Measurements from ENCODE around the gene TMEM62.
"Not testable (repeated sequence)": the region's sequence is repeated elsewhere in the genome, so short reads cannot be mapped to it uniquely, and the experiment has no call there.

The TMEM62 gene

DNA sequence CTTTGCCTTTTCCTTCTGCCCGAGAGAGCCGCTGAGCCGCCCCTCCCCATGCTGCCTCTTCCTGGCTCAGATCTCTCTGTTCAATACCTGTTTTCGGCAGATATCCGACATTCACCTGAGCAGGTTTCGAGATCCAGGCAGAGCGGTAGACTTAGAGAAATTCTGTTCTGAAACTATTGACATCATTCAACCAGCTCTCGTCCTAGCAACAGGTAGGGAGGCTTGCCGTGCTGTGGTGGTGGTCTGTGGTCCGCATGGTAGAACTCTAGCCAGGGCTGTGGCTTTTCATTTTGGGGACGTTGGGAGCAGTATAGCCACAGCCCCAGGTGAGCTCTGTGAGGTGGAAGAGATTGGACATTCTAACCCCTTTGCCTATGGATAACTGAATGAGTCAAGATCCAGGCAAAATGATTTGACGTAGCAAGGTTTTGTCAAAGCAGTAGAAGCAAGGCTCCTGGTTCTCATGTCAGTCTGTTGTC lies 810 bp downstream of the TMEM62 start:
- Mint-ChIP-seq H3K36me3 (peaks cover 21% of the 10 kb centered on the region), H3K4me3 (peak overlapping the region; percentile 80)

DNA sequence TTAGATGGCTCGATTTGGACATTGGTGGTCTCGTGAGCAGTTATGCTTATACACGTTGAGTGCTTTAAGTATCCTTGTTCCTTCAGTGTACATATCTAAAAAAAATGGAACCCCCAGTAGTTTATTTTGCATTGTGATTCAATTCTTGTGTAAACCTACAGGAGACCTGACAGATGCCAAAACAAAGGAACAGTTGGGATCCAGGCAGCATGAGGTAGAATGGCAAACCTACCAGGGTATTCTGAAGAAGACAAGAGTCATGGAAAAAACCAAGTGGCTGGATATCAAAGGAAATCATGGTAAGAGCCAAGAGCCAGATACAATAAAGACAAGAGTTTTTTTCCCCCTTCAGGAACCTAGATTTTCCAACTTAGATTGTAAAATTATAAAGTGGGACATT lies 2.0 kb downstream of the TMEM62 start:
- DNase-seq: no peak
- Mint-ChIP-seq H3K9me3 (no peaks in the 10 kb centered on the region), H3K27ac (no peak overlapping the region), H3K36me3 (peaks cover 29% of the 10 kb centered on the region), H3K27me3 (peaks cover 8% of the 10 kb centered on the region), H3K4me1 (peaks cover 28% of the 10 kb centered on the region), H3K4me3 (no peak overlapping the region)
- CTCF ChIA-PET: no interaction called here

More for the DNA sequence above, 810 bp downstream of the TMEM62 start:
- Mint-ChIP-seq H3K9me3 (no peaks in the 10 kb centered on the region), H3K27me3 (peaks cover 19% of the 10 kb centered on the region), H3K27ac (peak overlapping the region; percentile 86), H3K4me1 (peaks cover 28% of the 10 kb centered on the region)
- no peak for DNase-seq
- CTCF ChIA-PET: no interaction called here

DNA sequence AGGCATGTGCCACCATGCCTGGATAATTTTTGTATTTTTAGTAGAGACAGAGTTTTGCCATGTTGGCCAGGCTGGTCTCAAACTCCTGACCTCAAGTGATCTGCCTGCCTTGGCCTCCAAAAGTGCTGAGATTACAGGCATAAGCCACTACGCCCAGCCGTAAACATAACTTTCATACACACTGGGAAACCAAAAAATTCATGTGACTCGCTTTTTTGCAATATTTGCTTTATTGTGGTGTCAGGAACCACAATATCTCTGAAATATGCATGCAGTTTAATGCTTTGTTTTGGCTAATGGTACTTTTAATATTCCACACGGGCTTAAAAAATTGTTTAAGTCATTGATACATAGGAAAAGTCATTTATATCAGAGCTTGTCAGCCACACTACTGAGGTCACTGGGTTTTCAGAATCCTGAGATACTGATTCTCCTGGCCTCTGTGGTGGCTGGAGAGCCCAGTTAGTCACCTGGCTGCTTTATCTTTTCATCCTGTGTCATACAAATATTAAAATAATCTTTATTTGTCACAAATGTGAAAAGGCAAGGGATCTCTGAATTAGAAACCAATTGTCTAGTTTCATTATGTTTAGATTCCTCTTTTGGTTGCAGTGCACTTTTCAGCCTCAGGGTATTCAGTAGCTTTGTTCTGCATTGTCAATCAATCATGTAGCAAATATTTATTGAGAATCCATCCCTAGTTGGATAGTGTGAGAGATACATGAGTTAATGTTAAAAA lies 10.0 kb downstream of the TMEM62 start:
- CTCF ChIA-PET: no interaction called here

DNA sequence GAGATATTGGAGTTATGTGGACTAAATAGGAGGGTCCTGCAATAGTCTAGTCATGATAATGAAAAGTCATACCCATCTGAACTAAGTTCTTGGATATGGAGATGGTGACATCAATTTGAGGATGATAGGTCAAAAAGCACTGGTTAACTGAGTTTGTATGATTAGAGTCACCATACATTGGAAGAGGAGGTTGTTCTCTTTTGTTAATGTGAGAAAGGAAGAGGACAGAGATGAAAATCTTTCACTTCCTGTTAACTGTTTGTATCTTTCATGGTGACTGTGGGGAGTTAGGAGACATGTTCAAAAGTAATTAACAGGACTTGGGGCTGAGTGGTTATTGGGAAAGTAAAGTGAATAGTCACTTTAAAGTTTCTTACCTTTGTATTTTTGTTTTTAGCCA lies 11.1 kb downstream of the TMEM62 start:
- CTCF ChIA-PET: no interaction called here
- Mint-ChIP-seq H3K9me3 (no peaks in the 10 kb centered on the region), H3K4me3 (no peak overlapping the region), H3K27ac (no peak overlapping the region), H3K36me3 (peaks cover 49% of the 10 kb centered on the region), H3K27me3 (no peaks in the 10 kb centered on the region), H3K4me1 (peaks cover 17% of the 10 kb centered on the region)
- no peak for DNase-seq

More for the DNA sequence above, 10.0 kb downstream of the TMEM62 start:
- no peaks in the 10 kb centered on the region for H3K9me3 Mint-ChIP-seq
- no peaks in the 10 kb centered on the region for H3K27me3 Mint-ChIP-seq
- peaks cover 17% of the 10 kb centered on the region for H3K4me1 Mint-ChIP-seq
- no peak overlapping the region for H3K4me3 Mint-ChIP-seq
- H3K36me3 Mint-ChIP-seq: peaks cover 49% of the 10 kb centered on the region
- no peak overlapping the region for H3K27ac Mint-ChIP-seq
- no peak for DNase-seq

DNA sequence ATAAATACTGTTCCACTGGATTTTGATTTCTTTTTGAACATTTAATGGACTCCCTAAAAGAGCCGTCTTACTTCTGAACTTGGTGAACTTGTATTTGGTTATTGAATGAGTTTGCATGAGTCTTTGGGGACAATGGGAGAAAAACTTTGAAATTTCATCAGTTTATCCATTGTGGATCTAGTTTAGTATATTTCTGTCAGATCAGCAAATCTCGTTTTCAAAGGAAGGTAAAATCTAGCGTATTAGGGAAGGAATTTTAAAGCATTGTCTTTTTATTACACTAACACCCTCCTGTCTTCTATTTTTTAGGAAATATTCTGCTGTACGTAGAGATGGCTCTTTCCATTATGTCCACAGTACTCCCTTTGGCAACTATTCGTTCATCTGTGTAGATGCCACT lies 12.8 kb downstream of the TMEM62 start:
- Mint-ChIP-seq H3K4me1 (peaks cover 19% of the 10 kb centered on the region), H3K36me3 (peaks cover 43% of the 10 kb centered on the region), H3K9me3 (no peaks in the 10 kb centered on the region), H3K27me3 (no peaks in the 10 kb centered on the region), H3K27ac (no peak overlapping the region), H3K4me3 (no peak overlapping the region)
- DNase-seq: no peak
- CTCF ChIA-PET: no interaction called here

DNA sequence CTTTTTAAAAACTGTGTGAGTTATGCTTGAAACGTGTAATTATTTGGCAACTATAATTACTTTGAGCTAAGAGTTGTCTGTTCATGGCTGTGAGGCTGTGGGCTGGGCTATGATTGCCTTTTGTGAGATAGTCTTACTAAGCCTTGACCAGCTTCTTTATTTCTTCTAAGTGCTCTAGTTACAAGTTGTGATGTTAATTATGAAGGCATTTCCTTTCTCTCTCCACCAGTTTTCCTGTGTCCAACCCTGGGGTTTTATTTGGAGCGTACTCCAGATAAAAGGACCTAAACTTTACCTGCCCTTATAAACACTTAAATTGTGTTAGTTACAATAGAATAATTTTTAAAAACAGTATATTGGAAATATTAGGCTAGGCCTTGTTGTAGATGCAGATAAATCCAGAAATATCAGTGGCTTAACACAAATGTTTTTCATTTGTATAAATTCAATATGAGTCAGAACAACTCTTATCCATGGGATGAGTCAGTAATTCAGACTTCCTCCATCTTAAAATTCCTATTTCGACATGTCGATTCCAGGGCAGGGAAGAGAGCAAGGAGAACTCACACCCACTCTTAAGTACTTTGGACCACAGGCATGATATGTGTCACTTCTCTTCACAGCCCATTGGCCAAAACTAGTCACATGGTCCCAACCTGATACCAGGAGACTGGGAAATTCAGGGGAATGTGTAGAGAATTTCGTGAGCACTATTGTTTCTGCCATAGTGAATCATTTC lies 17.0 kb downstream of the TMEM62 start:
- Mint-ChIP-seq H3K4me3 (no peak overlapping the region), H3K9me3 (no peaks in the 10 kb centered on the region), H3K36me3 (peaks cover 40% of the 10 kb centered on the region), H3K4me1 (peaks cover 24% of the 10 kb centered on the region), H3K27me3 (no peaks in the 10 kb centered on the region), H3K27ac (no peak overlapping the region)
- CTCF ChIA-PET: no interaction called here
- DNase-seq: no peak

DNA sequence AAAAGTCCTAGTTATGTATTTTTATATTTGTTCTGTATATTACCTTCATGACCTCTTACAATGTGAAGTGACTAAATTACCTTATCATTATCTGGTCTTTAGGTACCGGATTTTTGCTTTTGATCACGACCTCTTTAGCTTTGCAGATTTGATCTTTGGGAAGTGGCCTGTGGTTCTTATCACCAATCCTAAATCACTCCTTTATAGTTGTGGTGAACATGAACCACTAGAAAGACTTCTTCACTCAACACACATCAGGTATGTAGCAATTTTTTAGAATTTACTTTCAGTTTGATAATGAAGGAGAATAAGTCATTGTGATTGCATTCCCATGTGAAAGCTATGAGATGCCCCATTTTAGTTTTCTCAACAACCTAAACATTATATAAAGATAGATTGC lies 18.3 kb downstream of the TMEM62 start:
- Mint-ChIP-seq H3K27ac (peak overlapping the region; percentile 43), H3K27me3 (no peaks in the 10 kb centered on the region), H3K36me3 (peaks cover 37% of the 10 kb centered on the region), H3K4me3 (no peak overlapping the region), H3K9me3 (no peaks in the 10 kb centered on the region), H3K4me1 (peaks cover 24% of the 10 kb centered on the region)
- CTCF ChIA-PET: no interaction called here
- DNase-seq: peak; percentile 23

DNA sequence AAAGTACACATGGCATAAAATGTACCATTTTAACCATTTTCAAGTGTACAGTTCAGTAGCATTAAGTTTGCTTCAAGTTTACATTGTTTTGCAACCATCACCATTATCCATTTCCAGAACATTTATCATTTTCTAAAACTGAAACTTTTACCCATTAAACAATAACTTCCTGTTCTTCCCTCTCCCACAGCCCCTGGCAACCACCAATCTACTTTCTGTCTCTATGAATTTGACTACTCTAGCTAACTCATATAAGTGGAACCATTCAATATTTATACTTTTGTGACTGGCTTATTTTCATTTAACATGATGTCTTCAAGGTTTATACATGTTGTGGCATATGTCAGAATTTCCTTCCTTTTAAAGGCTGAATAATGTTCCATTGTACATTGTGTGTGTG lies 19.9 kb downstream of the TMEM62 start:
- Mint-ChIP-seq H3K9me3 (no peaks in the 10 kb centered on the region), H3K27ac (no peak overlapping the region), H3K27me3 (no peaks in the 10 kb centered on the region)

DNA sequence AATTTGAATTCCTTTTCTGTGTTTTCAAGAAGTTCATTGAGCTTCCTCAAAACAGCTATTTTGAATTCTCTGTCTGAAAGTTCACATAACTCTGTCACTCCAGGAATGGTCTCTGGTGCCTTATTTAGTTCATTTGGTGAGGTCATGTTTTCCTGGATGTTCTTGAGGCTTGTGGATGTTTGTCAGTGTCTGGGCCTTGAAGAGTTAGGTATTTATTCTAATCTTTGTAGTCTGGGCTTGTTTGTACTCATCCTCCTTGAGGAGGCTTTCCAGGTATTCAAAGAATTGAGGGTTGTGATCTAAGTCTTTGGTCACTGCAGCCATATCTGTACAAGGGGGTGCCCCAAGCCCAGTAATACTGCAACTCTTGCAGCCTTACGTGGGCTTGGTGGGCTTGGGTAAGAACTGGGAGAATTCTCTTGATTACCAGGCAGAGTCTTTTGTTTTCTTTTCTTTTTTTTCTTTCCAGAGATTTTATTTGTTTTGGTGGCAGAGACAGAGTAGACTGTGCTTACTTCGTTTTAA lies 32.5 kb downstream of the TMEM62 start:
- Mint-ChIP-seq H3K27me3 (no peaks in the 10 kb centered on the region), H3K4me3 (no peak overlapping the region), H3K36me3 (peaks cover 30% of the 10 kb centered on the region), H3K9me3 (no peaks in the 10 kb centered on the region), H3K27ac (no peak overlapping the region), H3K4me1 (peaks cover 2% of the 10 kb centered on the region)
- no peak for DNase-seq
- CTCF ChIA-PET: no interaction called here

More for the DNA sequence above, 19.9 kb downstream of the TMEM62 start:
- CTCF ChIA-PET: no interaction called here
- DNase-seq: no peak
- H3K4me3 Mint-ChIP-seq: no peak overlapping the region
- H3K4me1 Mint-ChIP-seq: peaks cover 24% of the 10 kb centered on the region
- peaks cover 45% of the 10 kb centered on the region for H3K36me3 Mint-ChIP-seq

DNA sequence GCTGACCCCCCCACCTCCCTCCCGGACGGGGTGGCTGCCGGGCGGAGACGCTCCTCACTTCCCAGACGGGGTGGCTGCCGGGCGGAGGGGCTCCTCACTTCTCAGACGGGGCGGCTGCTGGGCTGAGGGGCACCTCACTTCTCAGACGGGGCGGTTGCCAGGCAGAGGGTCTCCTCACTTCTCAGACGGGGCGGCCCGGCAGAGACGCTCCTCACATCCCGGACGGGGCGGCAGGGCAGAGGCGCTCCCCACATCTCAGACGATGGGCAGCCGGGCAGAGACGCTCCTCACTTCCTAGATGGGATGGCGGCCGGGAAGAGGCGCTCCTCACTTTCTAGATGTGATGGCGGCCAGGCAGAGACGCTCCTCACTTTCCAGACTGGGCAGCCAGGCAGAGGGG lies 33.9 kb downstream of the TMEM62 start:
- H3K4me1 Mint-ChIP-seq, H3K27ac Mint-ChIP-seq, DNase-seq, H3K27me3 Mint-ChIP-seq, H3K9me3 Mint-ChIP-seq, H3K4me3 Mint-ChIP-seq, CTCF ChIA-PET: not testable (repeated sequence)
- peaks cover 34% of the 10 kb centered on the region for H3K36me3 Mint-ChIP-seq

DNA sequence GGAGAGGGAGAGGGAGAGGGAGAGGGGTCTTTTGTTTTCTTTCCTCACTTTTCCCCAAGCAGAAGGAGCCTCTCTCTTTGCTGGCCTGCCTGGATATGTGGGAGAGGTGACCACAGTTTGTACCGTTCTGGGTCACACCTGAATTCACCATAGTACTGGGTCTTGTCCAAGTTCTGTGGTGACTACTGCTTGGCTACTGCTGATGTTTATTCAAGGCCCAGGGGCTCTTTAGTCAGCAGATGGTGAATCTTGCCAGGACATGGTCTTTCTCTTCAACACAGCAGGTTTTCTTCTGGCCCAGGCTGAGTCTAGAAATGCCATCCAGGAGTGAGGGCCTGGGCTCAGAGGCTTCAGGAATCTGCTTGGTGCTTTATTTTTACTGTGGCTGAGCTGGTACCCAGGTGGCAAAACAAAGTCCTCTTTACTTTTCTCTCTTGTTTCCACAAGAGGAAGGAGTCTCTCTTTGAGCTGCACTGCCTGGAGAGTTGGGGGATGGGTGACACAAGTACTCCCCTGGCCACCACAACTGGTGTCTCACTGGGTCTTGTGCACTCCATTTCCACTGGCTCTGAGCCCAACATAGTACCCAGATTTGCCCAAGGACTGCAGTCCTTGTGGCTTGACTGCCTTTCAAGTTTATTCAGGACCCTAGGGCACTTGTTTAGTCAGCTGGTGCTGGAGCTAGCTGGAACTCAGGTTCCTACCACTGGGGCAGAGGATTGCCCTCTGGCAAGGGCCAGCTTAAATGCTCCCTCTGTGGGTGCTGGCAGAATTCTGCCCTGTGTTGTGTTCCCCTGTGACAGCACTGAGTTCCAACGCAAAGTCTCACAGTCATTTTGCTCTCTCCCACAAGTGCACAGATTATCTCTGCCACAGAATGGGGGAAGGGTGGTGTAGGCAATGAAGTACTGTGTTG lies 35.1 kb downstream of the TMEM62 start:
- peaks cover 38% of the 10 kb centered on the region for H3K36me3 Mint-ChIP-seq
- no peak overlapping the region for H3K4me3 Mint-ChIP-seq
- H3K9me3 Mint-ChIP-seq: no peaks in the 10 kb centered on the region
- CTCF ChIA-PET: no interaction called here
- H3K27ac Mint-ChIP-seq: no peak overlapping the region
- DNase-seq: no peak
- H3K4me1 Mint-ChIP-seq: peaks cover 2% of the 10 kb centered on the region
- no peaks in the 10 kb centered on the region for H3K27me3 Mint-ChIP-seq

DNA sequence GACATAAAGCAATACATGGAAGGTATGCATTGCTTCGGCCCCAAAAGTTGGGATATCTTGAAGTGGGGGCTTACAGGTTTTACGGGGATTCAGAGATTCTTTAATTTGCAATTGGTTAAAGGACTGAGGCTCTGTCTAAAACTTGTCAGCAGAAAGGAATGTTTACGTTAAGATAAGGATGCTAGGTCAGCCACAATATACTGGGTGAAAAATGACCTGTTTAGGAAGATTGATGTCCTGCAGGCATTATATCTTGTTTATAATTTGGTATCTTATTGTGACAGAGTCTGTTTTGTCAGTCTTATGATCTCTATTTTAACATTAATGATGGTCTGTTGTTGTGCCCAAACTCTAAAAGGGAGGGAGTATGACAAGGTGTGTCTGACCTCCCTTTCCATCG lies 36.5 kb downstream of the TMEM62 start:
- H3K27ac Mint-ChIP-seq: no peak overlapping the region
- no peak for DNase-seq
- H3K9me3 Mint-ChIP-seq: no peaks in the 10 kb centered on the region
- CTCF ChIA-PET: interaction anchor here (0.7 to 0.8 kb wide), 2 partner anchors 33 to 230 kb away, joined by 3 to 4 read pairs; no protein-coding TSS in a partner anchor
- H3K4me3 Mint-ChIP-seq: no peak overlapping the region
- peaks cover 2% of the 10 kb centered on the region for H3K4me1 Mint-ChIP-seq
- H3K27me3 Mint-ChIP-seq: no peaks in the 10 kb centered on the region
- H3K36me3 Mint-ChIP-seq: peaks cover 39% of the 10 kb centered on the region

DNA sequence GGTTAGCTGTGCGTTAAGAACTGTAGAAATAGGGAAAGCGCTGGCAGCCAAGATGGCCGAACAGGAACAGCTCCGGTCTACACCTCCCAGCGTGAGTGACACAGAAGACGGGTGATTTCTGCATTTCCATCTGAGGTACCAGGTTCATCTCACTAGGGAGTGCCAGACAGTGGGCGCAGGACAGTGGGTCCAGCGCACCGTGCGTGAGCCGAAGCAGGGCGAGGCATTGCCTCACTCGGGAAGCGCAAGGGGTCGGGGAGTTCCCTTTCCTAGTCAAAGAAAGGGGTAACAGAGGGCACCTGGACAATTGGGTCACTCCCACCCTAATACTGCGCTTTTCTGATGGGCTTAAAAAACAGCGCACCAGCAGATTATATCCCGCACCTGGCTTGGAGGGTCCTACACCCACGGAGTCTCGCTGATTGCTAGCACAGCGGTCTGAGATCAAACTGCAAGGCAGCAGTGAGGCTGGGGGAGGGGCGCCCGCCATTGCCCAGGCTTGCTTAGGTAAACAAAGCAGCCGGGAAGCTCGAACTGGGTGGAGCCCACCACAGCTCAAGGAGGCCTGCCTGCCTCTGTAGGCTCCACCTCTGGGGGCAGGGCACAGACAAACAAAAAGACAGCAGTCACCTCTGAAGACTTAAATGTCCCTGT lies 42.4 kb downstream of the TMEM62 start:
- peaks cover 44% of the 10 kb centered on the region for H3K36me3 Mint-ChIP-seq
- H3K9me3 Mint-ChIP-seq, H3K27me3 Mint-ChIP-seq, H3K4me3 Mint-ChIP-seq, H3K27ac Mint-ChIP-seq, CTCF ChIA-PET, DNase-seq, H3K4me1 Mint-ChIP-seq: not testable (repeated sequence)

DNA sequence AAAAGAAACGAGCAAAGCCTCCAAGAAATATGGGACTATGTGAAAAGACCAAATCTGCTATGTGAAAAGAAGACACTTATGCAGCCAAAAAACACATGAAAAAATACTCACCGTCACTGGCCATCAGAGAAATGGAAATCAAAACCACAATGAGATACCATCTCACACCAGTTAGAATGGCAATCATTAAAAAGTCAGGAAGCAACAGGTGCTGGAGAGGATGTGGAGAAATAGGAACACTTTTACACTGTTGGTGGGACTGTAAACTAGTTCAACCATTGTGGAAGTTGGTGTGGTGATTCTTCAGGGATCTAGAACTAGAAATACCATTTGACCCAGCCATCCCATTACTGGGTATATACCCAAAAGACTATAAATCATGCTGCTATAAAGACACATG lies 43.8 kb downstream of the TMEM62 start:
- H3K9me3 Mint-ChIP-seq, H3K27me3 Mint-ChIP-seq, H3K27ac Mint-ChIP-seq, H3K4me3 Mint-ChIP-seq, DNase-seq, CTCF ChIA-PET, H3K4me1 Mint-ChIP-seq: not testable (repeated sequence)
- H3K36me3 Mint-ChIP-seq: peaks cover 46% of the 10 kb centered on the region
